ENCODE data around the gene SUPT4H1. TPM values are rescaled to one million over a fixed set of nuclear protein-coding genes. Genes with fewer than 3 reads are reported as not detected.
A peak's percentile ranks its signal among the peaks of the same experiment; 100 is the strongest.

SUPT4H1 gene
- total RNA-seq, 1 experiment from 2014 or later, result 100.0 TPM

DNA sequence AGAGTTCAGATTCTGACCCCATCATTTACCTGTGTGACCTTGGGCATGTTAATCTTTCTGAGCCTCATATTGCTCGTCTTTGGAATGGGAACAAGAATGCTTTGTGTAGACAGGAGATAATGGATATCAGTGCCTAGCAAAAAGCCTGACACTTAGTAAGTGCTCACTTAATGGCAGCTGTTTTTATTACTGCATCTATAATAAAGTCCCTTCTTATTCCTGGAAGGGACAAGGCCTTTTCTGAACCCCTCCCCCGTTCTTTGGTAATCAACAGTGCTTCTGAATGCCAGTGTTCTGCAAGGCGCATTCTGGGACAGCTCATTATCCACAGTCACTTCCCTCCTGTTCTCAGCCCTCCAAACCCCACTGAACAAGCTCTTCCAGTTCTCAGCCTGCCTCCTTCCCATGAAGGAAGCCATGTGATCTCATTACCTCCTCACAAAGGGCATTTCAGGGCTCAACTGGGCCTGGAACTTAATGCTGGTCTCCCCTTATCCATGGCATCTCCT, 25.1 kb upstream of the SUPT4H1 start:
- no peaks in the 10 kb centered on the region for H3K36me3 ChIP-seq (ENCODE audit: low read depth, low read length)
- H3K9ac ChIP-seq (ENCODE audit: low read length), result no peak overlapping the region
- intact Hi-C loops (cut with micrococcal nuclease), result no loop called here
- no peaks in the 10 kb centered on the region for H3K9me2 ChIP-seq (replicated peaks; ENCODE audit: low read length)
- no peaks in the 10 kb centered on the region for H3K9me3 ChIP-seq (ENCODE audit: low read length)
- CTCF ChIA-PET, result interaction anchor here (0.5 to 0.7 kb wide), 2 partner anchors 41 to 579 kb away, joined by 7 to 9 read pairs; no protein-coding TSS in a partner anchor
- ATAC-seq (peak; percentile 87), DNase-seq (peak; percentile 93)
- TF ChIP-seq, protein P1, sequence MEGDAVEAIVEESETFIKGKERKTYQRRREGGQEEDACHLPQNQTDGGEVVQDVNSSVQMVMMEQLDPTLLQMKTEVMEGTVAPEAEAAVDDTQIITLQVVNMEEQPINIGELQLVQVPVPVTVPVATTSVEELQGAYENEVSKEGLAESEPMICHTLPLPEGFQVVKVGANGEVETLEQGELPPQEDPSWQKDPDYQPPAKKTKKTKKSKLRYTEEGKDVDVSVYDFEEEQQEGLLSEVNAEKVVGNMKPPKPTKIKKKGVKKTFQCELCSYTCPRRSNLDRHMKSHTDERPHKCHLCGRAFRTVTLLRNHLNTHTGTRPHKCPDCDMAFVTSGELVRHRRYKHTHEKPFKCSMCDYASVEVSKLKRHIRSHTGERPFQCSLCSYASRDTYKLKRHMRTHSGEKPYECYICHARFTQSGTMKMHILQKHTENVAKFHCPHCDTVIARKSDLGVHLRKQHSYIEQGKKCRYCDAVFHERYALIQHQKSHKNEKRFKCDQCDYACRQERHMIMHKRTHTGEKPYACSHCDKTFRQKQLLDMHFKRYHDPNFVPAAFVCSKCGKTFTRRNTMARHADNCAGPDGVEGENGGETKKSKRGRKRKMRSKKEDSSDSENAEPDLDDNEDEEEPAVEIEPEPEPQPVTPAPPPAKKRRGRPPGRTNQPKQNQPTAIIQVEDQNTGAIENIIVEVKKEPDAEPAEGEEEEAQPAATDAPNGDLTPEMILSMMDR (conservative IDR thresholded peaks at IDR 0.05; ENCODE audit: low read depth, low read length), result no peak
- no peak for TF ChIP-seq EZH2 (IDR thresholded peaks at IDR 0.05; ENCODE audit: low read length, unreplicated experiment)
- TF ChIP-seq EZH2phosphoT487 (IDR thresholded peaks at IDR 0.05; ENCODE audit: borderline replicate concordance, low read length), result no peak
- BruUV-seq (replicated peaks), result no TSS peak
- peak overlapping the region; percentile 2; the same call in 1 of the 2 replicates for H3K27ac ChIP-seq (ENCODE audit: low read length)
- H3F3A ChIP-seq (ENCODE audit: low read length, unreplicated experiment), result no peaks in the 10 kb centered on the region
- H3K4me3 ChIP-seq (ENCODE audit: low read length), result no peak overlapping the region
- no peaks in the 10 kb centered on the region for H3K79me2 ChIP-seq (ENCODE audit: low read length)
- H3K4me2 ChIP-seq (ENCODE audit: low read length), result peak overlapping the region; percentile 35; the same call in 1 of the 2 replicates
- POLR2A ChIA-PET (ENCODE audit: unreplicated experiment), result interaction anchor here (1.6 kb wide), 1 partner anchor 40 kb away, joined by 3 read pairs; the partner anchor contains the start of gene RNF43
- no peak overlapping the region for H2AFZ ChIP-seq (ENCODE audit: low read length)
- no peaks in the 10 kb centered on the region for H4K20me1 ChIP-seq (ENCODE audit: low read length)
- H3K4me1 ChIP-seq (ENCODE audit: insufficient read depth, low read length), result peaks cover 21% of the 10 kb centered on the region
- H3K27me3 ChIP-seq (ENCODE audit: low read length), result no peaks in the 10 kb centered on the region

DNA sequence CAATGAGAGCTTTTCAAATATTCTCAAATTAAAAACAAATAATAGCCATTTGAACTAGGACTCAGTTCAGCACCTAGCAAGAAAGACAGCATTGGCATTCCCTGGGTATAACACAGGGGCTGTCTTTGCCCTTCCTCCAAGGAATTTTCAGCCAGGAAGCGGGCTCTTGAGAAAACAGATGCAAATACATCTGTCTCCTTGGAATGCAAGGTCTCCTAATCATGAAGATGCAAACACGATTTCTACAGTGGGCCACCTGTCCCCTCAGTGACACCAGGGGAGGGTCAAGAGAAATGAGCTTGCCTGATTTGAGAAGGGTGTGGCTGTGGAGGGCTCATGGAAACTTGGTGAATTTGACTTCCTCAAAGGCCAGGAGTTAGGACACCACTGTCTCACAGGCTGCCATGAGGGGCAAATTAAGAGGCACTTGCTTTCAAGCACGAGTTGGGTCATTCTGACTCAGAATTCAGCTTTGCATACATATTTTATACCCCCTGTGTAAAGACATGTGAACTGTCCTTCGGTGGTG, 24.5 kb upstream of the SUPT4H1 start:
- CTCF ChIA-PET, result interaction anchor here (0.5 to 0.7 kb wide), 2 partner anchors 41 to 580 kb away, joined by 7 to 9 read pairs; no protein-coding TSS in a partner anchor
- H2AFZ ChIP-seq (ENCODE audit: low read length), result no peak overlapping the region
- H3K9me2 ChIP-seq (replicated peaks; ENCODE audit: low read length), result no peaks in the 10 kb centered on the region
- H3K4me3 ChIP-seq (ENCODE audit: low read length), result no peak overlapping the region
- H3F3A ChIP-seq (ENCODE audit: low read length, unreplicated experiment), result no peaks in the 10 kb centered on the region
- no TSS peak for BruUV-seq (replicated peaks)
- no peaks in the 10 kb centered on the region for H3K79me2 ChIP-seq (ENCODE audit: low read length)
- ATAC-seq, result no peak
- TF ChIP-seq EZH2 (IDR thresholded peaks at IDR 0.05; ENCODE audit: low read length, unreplicated experiment) (no peak), EZH2phosphoT487 (IDR thresholded peaks at IDR 0.05; ENCODE audit: borderline replicate concordance, low read length) (no peak)
- TF ChIP-seq, protein P1 (conservative IDR thresholded peaks at IDR 0.05; ENCODE audit: low read depth, low read length), result no peak
- no peak overlapping the region for H3K9ac ChIP-seq (ENCODE audit: low read length)
- no peaks in the 10 kb centered on the region for H3K9me3 ChIP-seq (ENCODE audit: low read length)
- POLR2A ChIA-PET (ENCODE audit: unreplicated experiment), result no interaction called here
- intact Hi-C loops (cut with micrococcal nuclease), result no loop called here
- H3K4me1 ChIP-seq (ENCODE audit: insufficient read depth, low read length), result peaks cover 21% of the 10 kb centered on the region
- no peaks in the 10 kb centered on the region for H3K36me3 ChIP-seq (ENCODE audit: low read depth, low read length)
- no peaks in the 10 kb centered on the region for H3K27me3 ChIP-seq (ENCODE audit: low read length)
- H3K27ac ChIP-seq (ENCODE audit: low read length), result peak overlapping the region; percentile 2; the same call in 1 of the 2 replicates
- peak overlapping the region; percentile 35 for H3K4me2 ChIP-seq (ENCODE audit: low read length)
- no peak for DNase-seq
- no peaks in the 10 kb centered on the region for H4K20me1 ChIP-seq (ENCODE audit: low read length)

DNA sequence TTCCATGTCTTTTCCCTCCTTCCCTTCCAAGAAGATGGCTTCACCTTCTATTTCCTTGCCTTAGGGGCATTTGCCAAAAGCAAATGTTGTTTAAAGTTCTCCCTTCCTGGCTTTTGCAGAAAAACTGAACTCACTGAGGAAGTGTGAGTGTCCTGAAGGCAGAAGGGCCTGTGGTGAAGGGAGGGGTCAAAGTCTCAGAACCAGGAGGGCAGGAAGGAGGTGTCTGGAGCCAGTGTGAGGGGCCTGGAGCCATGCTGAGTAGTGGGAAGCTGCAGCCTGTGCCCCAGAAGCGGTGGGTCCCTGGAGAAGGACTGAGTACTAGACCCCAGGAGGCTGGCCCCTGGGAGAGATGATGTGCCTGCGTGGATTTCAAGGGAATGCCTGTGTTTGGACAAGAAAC, 23.8 kb upstream of the SUPT4H1 start:
- no peak for ATAC-seq
- no peaks in the 10 kb centered on the region for H3K79me2 ChIP-seq (ENCODE audit: low read length)
- BruUV-seq (replicated peaks), result no TSS peak

More for the DNA sequence above, 23.8 kb upstream of the SUPT4H1 start:
- ChIA-PET POLR2A (ENCODE audit: unreplicated experiment) (no interaction called here), CTCF (no interaction called here)
- Histone ChIP-seq H3K9ac (ENCODE audit: low read length) (no peak overlapping the region), H3K9me2 (replicated peaks; ENCODE audit: low read length) (no peaks in the 10 kb centered on the region), H3K27me3 (ENCODE audit: low read length) (no peaks in the 10 kb centered on the region), H3F3A (ENCODE audit: low read length, unreplicated experiment) (no peaks in the 10 kb centered on the region), H3K9me3 (ENCODE audit: low read length) (no peaks in the 10 kb centered on the region), H3K4me1 (ENCODE audit: insufficient read depth, low read length) (peaks cover 21% of the 10 kb centered on the region), H3K4me2 (ENCODE audit: low read length) (no peak overlapping the region), H2AFZ (ENCODE audit: low read length) (no peak overlapping the region), H3K27ac (ENCODE audit: low read length) (no peak overlapping the region), H3K4me3 (ENCODE audit: low read length) (no peak overlapping the region), H4K20me1 (ENCODE audit: low read length) (no peaks in the 10 kb centered on the region), H3K36me3 (ENCODE audit: low read depth, low read length) (no peaks in the 10 kb centered on the region)
- intact Hi-C loops (cut with micrococcal nuclease), result no loop called here
- no peak for DNase-seq
- TF ChIP-seq EZH2phosphoT487 (IDR thresholded peaks at IDR 0.05; ENCODE audit: borderline replicate concordance, low read length) (no peak), EZH2 (IDR thresholded peaks at IDR 0.05; ENCODE audit: low read length, unreplicated experiment) (no peak)
- TF ChIP-seq, protein P1 (conservative IDR thresholded peaks at IDR 0.05; ENCODE audit: low read depth, low read length), result no peak

Measured in PC-3 (cell line).